DOHH2 (cell line): Measurements from ENCODE around the gene SHCBP1L.

ENCODE experiments used
- H3F3A ChIP-seq: fragments of 200-600 bp; sonication (generic), shearing (Covaris generic); 2 replicates; pipeline ENCODE4 v1.6.0; 2016; ENCODE audit warnings: antibody characterized with exemption, mild to moderate bottlenecking; ENCODE audit not compliant: control insufficient read depth, insufficient read depth
- H3K27ac ChIP-seq: fragments of 200-600 bp; sonication (generic); 2 replicates; pipeline ENCODE4 v1.5.1; 2014; ENCODE audit warnings: low read depth, mild to moderate bottlenecking, low read length, moderate library complexity
- H3K27me3 ChIP-seq: fragments of 200-600 bp; sonication (generic); 2 replicates; pipeline ENCODE4 v1.6.1; 2014; ENCODE audit warnings: mild to moderate bottlenecking, low read length, mixed read lengths; ENCODE audit not compliant: control insufficient read depth
- H3K36me3 ChIP-seq: fragments of 200-600 bp; sonication (generic); 2 replicates; pipeline ENCODE4 v1.6.1; 2014; ENCODE audit warnings: mild to moderate bottlenecking, low read length, moderate library complexity, mixed read lengths; ENCODE audit not compliant: control insufficient read depth
- H3K4me1 ChIP-seq: fragments of 200-600 bp; sonication (generic); 2 replicates; pipeline ENCODE4 v1.6.1; 2014; ENCODE audit warnings: mild to moderate bottlenecking, low read length, mixed read lengths; ENCODE audit not compliant: control insufficient read depth
- H3K4me2 ChIP-seq: fragments of 200-600 bp; sonication (generic); 2 replicates; pipeline ENCODE4 v1.6.0; 2014; ENCODE audit warnings: mild to moderate bottlenecking, low read length, moderate library complexity
- H3K4me3 ChIP-seq: fragments of 200-600 bp; sonication (generic); 2 replicates; pipeline ENCODE4 v1.5.1; 2014; ENCODE audit warnings: mild to moderate bottlenecking, low read length, mixed read lengths
- H3K79me2 ChIP-seq: fragments of 200-600 bp; sonication (generic); 2 replicates; pipeline ENCODE4 v1.6.1; 2014; ENCODE audit warnings: mild to moderate bottlenecking, low read length, mixed read lengths; ENCODE audit not compliant: control insufficient read depth
- H3K9me2 ChIP-seq: fragments of 200-600 bp; sonication (generic); replicated peaks from 2 replicates; pipeline ENCODE4 v1.6.1; 2014; ENCODE audit warnings: mild to moderate bottlenecking, low read length, mixed read lengths; ENCODE audit not compliant: control insufficient read depth
- H3K9me3 ChIP-seq: fragments of 200-600 bp; sonication (generic); 2 replicates; pipeline ENCODE4 v1.6.1; 2014; ENCODE audit warnings: antibody characterized with exemption, low read length, mixed read lengths; ENCODE audit not compliant: control insufficient read depth, insufficient read depth
- H4K20me1 ChIP-seq: fragments of 200-600 bp; sonication (generic); 2 replicates; pipeline ENCODE4 v1.6.0; 2014; ENCODE audit warnings: low read depth, mild to moderate bottlenecking, antibody characterized with exemption, low read length, moderate library complexity; ENCODE audit not compliant: control insufficient read depth, insufficient read depth
- CTCF ChIP-seq: fragments of 200-600 bp; sonication (generic); IDR thresholded peaks from one replicate; pipeline ENCODE4 v1.5.1; 2014; ENCODE audit warnings: antibody characterized with exemption, mild to moderate bottlenecking, low read depth, low read length; ENCODE audit not compliant: poor library complexity, severe bottlenecking
- EZH2phosphoT487 ChIP-seq: fragments of 200-600 bp; sonication (generic); IDR thresholded peaks from 2 replicates; pipeline ENCODE4 v1.6.1; 2017; ENCODE audit warnings: borderline replicate concordance, mild to moderate bottlenecking, antibody characterized with exemption, low read length, moderate library complexity, mixed read lengths

The SHCBP1L gene

GRCh38 chr1:182927693-182928433 is 25.1 kb downstream of the SHCBP1L start:
- Histone ChIP-seq H3F3A (peaks cover 4% of the 10 kb centered on the region; the same call in 1 of the 2 replicates), H3K4me2 (peak overlapping the region; percentile 45), H3K9me3 (no peaks in the 10 kb centered on the region), H3K4me3 (peak overlapping the region; percentile 28; the same call in 1 of the 2 replicates), H3K36me3 (no peaks in the 10 kb centered on the region), H3K79me2 (no peaks in the 10 kb centered on the region), H4K20me1 (no peaks in the 10 kb centered on the region), H3K4me1 (peaks cover 28% of the 10 kb centered on the region), H3K27me3 (no peaks in the 10 kb centered on the region), H3K27ac (peak overlapping the region; percentile 79), H3K9me2 (no peaks in the 10 kb centered on the region)
- TF ChIP-seq CTCF (no peak), EZH2phosphoT487 (no peak)

GRCh38 chr1:182925661-182926060 is 27.3 kb downstream of the SHCBP1L start:
- Histone ChIP-seq H3K27ac (peak overlapping the region; percentile 79), H3K4me2 (peak overlapping the region; percentile 25; the same call in 1 of the 2 replicates), H3K9me3 (no peaks in the 10 kb centered on the region), H3K36me3 (no peaks in the 10 kb centered on the region), H3K27me3 (no peaks in the 10 kb centered on the region), H4K20me1 (no peaks in the 10 kb centered on the region), H3K4me1 (peaks cover 28% of the 10 kb centered on the region), H3F3A (peaks cover 4% of the 10 kb centered on the region; the same call in 1 of the 2 replicates), H3K4me3 (peak overlapping the region; percentile 12; the same call in 1 of the 2 replicates), H3K79me2 (no peaks in the 10 kb centered on the region), H3K9me2 (no peaks in the 10 kb centered on the region)
- no peak for TF ChIP-seq EZH2phosphoT487
- TF ChIP-seq CTCF: no peak

- H3F3A ChIP-seq: no peaks in the 10 kb centered on the region
- H3K27ac ChIP-seq: peak overlapping the region; percentile 45
- TF ChIP-seq EZH2phosphoT487 (no peak), CTCF (no peak)
- no peaks in the 10 kb centered on the region for H3K9me3 ChIP-seq
- H3K4me3 ChIP-seq: peak overlapping the region; percentile 14
- H3K4me1 ChIP-seq: peaks cover 15% of the 10 kb centered on the region
- H4K20me1 ChIP-seq: no peaks in the 10 kb centered on the region
- no peaks in the 10 kb centered on the region for H3K36me3 ChIP-seq
- no peaks in the 10 kb centered on the region for H3K9me2 ChIP-seq
- H3K27me3 ChIP-seq: no peaks in the 10 kb centered on the region
- no peaks in the 10 kb centered on the region for H3K79me2 ChIP-seq
- H3K4me2 ChIP-seq: peak overlapping the region; percentile 37
Measured at GRCh38 chr1:182917378-182917777, 35.6 kb downstream of the SHCBP1L start.
